Pulmonary artery endothelial cell (primary cell): ENCODE data around the gene STRBP. TPM values are rescaled to one million over a fixed set of nuclear protein-coding genes. Genes with fewer than 3 reads are reported as not detected.

ENCODE experiments used
- DNase-seq: peaks from one replicate; pipeline ENCODE4 v3.0.0-alpha.2; 2011; ENCODE audit warnings: low read depth, low spot score
- total RNA-seq: library from RNA; depleted of rRNA; stranded (reverse); fragments of >200 nt; gene quantifications from 2 replicates; pipeline ENCODE4 v1.2.3, GENCODE V29; 2014

Gene STRBP
- total RNA-seq, 1 donor from 2014 or later: 9.2 TPM

- DNase-seq: no peak
Measured at GRCh38 chr9:123102375-123103113, 165.8 kb downstream of the STRBP start.

GRCh38 chr9:123099548-123099947, 168.8 kb downstream of the STRBP start:
- no peak for DNase-seq

GRCh38 chr9:123099042-123099441, 169.3 kb downstream of the STRBP start:
- no peak for DNase-seq

GRCh38 chr9:123098096-123098459, 170.3 kb downstream of the STRBP start:
- no peak for DNase-seq

- DNase-seq: no peak
Measured at GRCh38 chr9:123097430-123098095, 170.8 kb downstream of the STRBP start.

GRCh38 chr9:123096987-123097386, 171.4 kb downstream of the STRBP start:
- DNase-seq: no peak

GRCh38 chr9:123093141-123093540, 175.2 kb downstream of the STRBP start:
- DNase-seq: no peak

GRCh38 chr9:123091459-123091858, 176.9 kb downstream of the STRBP start:
- no peak for DNase-seq

GRCh38 chr9:123090956-123091355, 177.4 kb downstream of the STRBP start:
- no peak for DNase-seq

GRCh38 chr9:123090198-123090896, 178.0 kb downstream of the STRBP start:
- DNase-seq: no peak

- DNase-seq: no peak
Measured at GRCh38 chr9:123089790-123090189, 178.6 kb downstream of the STRBP start.

GRCh38 chr9:123089040-123089439, 179.3 kb downstream of the STRBP start:
- no peak for DNase-seq

GRCh38 chr9:123087359-123087888, 181.0 kb downstream of the STRBP start:
- DNase-seq: no peak

- no peak for DNase-seq
Measured at GRCh38 chr9:123085916-123086315, 182.5 kb downstream of the STRBP start.

- DNase-seq: no peak
Measured at GRCh38 chr9:123084256-123084655, 184.1 kb downstream of the STRBP start.

- DNase-seq: no peak
Measured at GRCh38 chr9:123083680-123084079, 184.7 kb downstream of the STRBP start.

GRCh38 chr9:123081824-123082223, 186.6 kb downstream of the STRBP start:
- DNase-seq: peak; percentile 15

GRCh38 chr9:123080444-123080843, 187.9 kb downstream of the STRBP start:
- DNase-seq: no peak

GRCh38 chr9:123074628-123075027, 193.8 kb downstream of the STRBP start:
- no peak for DNase-seq

- DNase-seq: no peak
Measured at GRCh38 chr9:123073991-123074422, 194.4 kb downstream of the STRBP start.

GRCh38 chr9:123073441-123073840, 194.9 kb downstream of the STRBP start:
- DNase-seq: no peak

GRCh38 chr9:123072407-123072995, 195.9 kb downstream of the STRBP start:
- DNase-seq: no peak
